Activated T-helper 1 cell treated with anti-CD3 and anti-CD28 coated beads, Interleukin-12 subunit alpha, Interleukin-12 subunit beta, Interleukin-2, Interleukin-4 antibody, amounts not matched to agents 30 ng/mL and 10 ng/mL and 1 ng/mL, durations not matched to agents 14 hours and 24 hours and 36 hours (primary cell): ENCODE results near the gene TMEM178B. TPM values are rescaled to one million over a fixed set of nuclear protein-coding genes. Genes with fewer than 3 reads are reported as not detected.
"Not testable (repeated sequence)": the region's sequence is repeated elsewhere in the genome, so short reads cannot be mapped to it uniquely, and the experiment has no call there.

Experiments
- DNase-seq: peaks from one replicate; pipeline ENCODE4 v3.0.0; 2021; ENCODE audit warnings: low spot score
- H3K27ac Mint-ChIP-seq: one replicate; pipeline ENCODE4 v1.8.0; 2021; ENCODE audit warnings: mild to moderate bottlenecking, mixed read lengths
- H3K27me3 Mint-ChIP-seq: one replicate; pipeline ENCODE4 v1.8.0; 2022; ENCODE audit warnings: mild to moderate bottlenecking, moderate library complexity, mixed read lengths; ENCODE audit not compliant: insufficient read depth
- H3K36me3 Mint-ChIP-seq: one replicate; pipeline ENCODE4 v1.8.0; 2021; ENCODE audit warnings: low read depth, mixed read lengths
- H3K4me1 Mint-ChIP-seq: one replicate; pipeline ENCODE4 v1.8.0; 2021; ENCODE audit warnings: low read depth, mixed read lengths
- H3K4me3 Mint-ChIP-seq: one replicate; pipeline ENCODE4 v1.8.0; 2021; ENCODE audit warnings: mild to moderate bottlenecking, moderate library complexity, mixed read lengths
- H3K9me3 Mint-ChIP-seq: one replicate; pipeline ENCODE4 v1.8.0; 2021; ENCODE audit warnings: mixed read lengths
- intact Hi-C: fragments of 100-400 bp; cut with micrococcal nuclease; formaldehyde crosslinking; loops from one replicate; pipeline ENCODE4 v1.15.1; 2024
- total RNA-seq: library from RNA; stranded (reverse); gene quantifications from 2 replicates; pipeline ENCODE4 v1.2.3, GENCODE V29; 2022

The TMEM178B gene
- total RNA-seq, 1 donor from 2014 or later, result 2.5 TPM

GRCh38 chr7:141055146-141055545 lies 18.7 kb upstream of the TMEM178B start:
- H3K9me3 Mint-ChIP-seq, result no peaks in the 10 kb centered on the region
- intact Hi-C loops, result no loop called here
- no peak overlapping the region for H3K4me3 Mint-ChIP-seq
- H3K4me1 Mint-ChIP-seq, result peaks cover 19% of the 10 kb centered on the region
- H3K27ac Mint-ChIP-seq, result no peak overlapping the region
- no peak for DNase-seq
- peaks cover 5% of the 10 kb centered on the region for H3K27me3 Mint-ChIP-seq
- H3K36me3 Mint-ChIP-seq, result peaks cover 2% of the 10 kb centered on the region

GRCh38 chr7:141057788-141058187 lies 16.1 kb upstream of the TMEM178B start:
- no peak for DNase-seq
- Mint-ChIP-seq H3K27me3 (peaks cover 10% of the 10 kb centered on the region), H3K4me3 (no peak overlapping the region), H3K4me1 (peaks cover 14% of the 10 kb centered on the region), H3K9me3 (no peaks in the 10 kb centered on the region), H3K27ac (no peak overlapping the region), H3K36me3 (peaks cover 2% of the 10 kb centered on the region)
- intact Hi-C loops, result no loop called here

GRCh38 chr7:141067856-141068255 lies 6.0 kb upstream of the TMEM178B start:
- H3K4me3 Mint-ChIP-seq, DNase-seq, intact Hi-C loops, H3K9me3 Mint-ChIP-seq, H3K36me3 Mint-ChIP-seq, H3K27ac Mint-ChIP-seq: not testable (repeated sequence)
- Mint-ChIP-seq H3K27me3 (peaks cover 29% of the 10 kb centered on the region), H3K4me1 (peaks cover 24% of the 10 kb centered on the region)

GRCh38 chr7:141071260-141071854 lies 2.5 kb upstream of the TMEM178B start:
- peak overlapping the region; percentile 79 for H3K4me3 Mint-ChIP-seq
- H3K27ac Mint-ChIP-seq, result peak overlapping the region; percentile 45
- peaks cover 1% of the 10 kb centered on the region for H3K36me3 Mint-ChIP-seq
- DNase-seq, result peak; percentile 46
- peaks cover 39% of the 10 kb centered on the region for H3K27me3 Mint-ChIP-seq
- peaks cover 36% of the 10 kb centered on the region for H3K4me1 Mint-ChIP-seq
- H3K9me3 Mint-ChIP-seq, result no peaks in the 10 kb centered on the region
- intact Hi-C loops, result loop anchor here (2.0 to 10.0 kb wide), 4 partner anchors 147 to 581 kb away; partner anchors contain the start of genes AGK, BRAF and NDUFB2

GRCh38 chr7:141071855-141072547 lies 1.9 kb upstream of the TMEM178B start:
- peak overlapping the region; percentile 79 for H3K4me3 Mint-ChIP-seq
- H3K36me3 Mint-ChIP-seq, result peaks cover 1% of the 10 kb centered on the region
- H3K27me3 Mint-ChIP-seq, result peaks cover 39% of the 10 kb centered on the region
- DNase-seq, result no peak
- intact Hi-C loops, result loop anchor here (1.0 to 10.0 kb wide), 6 partner anchors 58 to 580 kb away; partner anchors contain the start of genes AGK, BRAF, MRPS33 and NDUFB2
- no peaks in the 10 kb centered on the region for H3K9me3 Mint-ChIP-seq
- no peak overlapping the region for H3K27ac Mint-ChIP-seq
- peaks cover 36% of the 10 kb centered on the region for H3K4me1 Mint-ChIP-seq

- Mint-ChIP-seq H3K9me3 (no peaks in the 10 kb centered on the region), H3K36me3 (peaks cover 1% of the 10 kb centered on the region), H3K4me3 (peak overlapping the region; percentile 79), H3K4me1 (peaks cover 36% of the 10 kb centered on the region), H3K27me3 (peaks cover 39% of the 10 kb centered on the region), H3K27ac (no peak overlapping the region)
- intact Hi-C loops, result loop anchor here (1.0 to 10.0 kb wide), 7 partner anchors 19 to 666 kb away; partner anchors contain the start of genes AGK, BRAF, MRPS33 and SSBP1
- peak; percentile 40 for DNase-seq
Observed at GRCh38 chr7:141072548-141073172, 1.2 kb upstream of the TMEM178B start.

GRCh38 chr7:141073173-141073640 lies 657 bp upstream of the TMEM178B start:
- no peaks in the 10 kb centered on the region for H3K9me3 Mint-ChIP-seq
- H3K36me3 Mint-ChIP-seq, result peaks cover 1% of the 10 kb centered on the region
- DNase-seq, result peak; percentile 21
- intact Hi-C loops, result loop anchor here (1.0 to 10.0 kb wide), 5 partner anchors 20 to 665 kb away; partner anchors contain the start of genes AGK, BRAF and SSBP1
- H3K27ac Mint-ChIP-seq, result no peak overlapping the region
- peaks cover 37% of the 10 kb centered on the region for H3K27me3 Mint-ChIP-seq
- peak overlapping the region; percentile 79 for H3K4me3 Mint-ChIP-seq
- H3K4me1 Mint-ChIP-seq, result peaks cover 36% of the 10 kb centered on the region

- Mint-ChIP-seq H3K9me3 (no peaks in the 10 kb centered on the region), H3K27ac (no peak overlapping the region), H3K4me1 (peaks cover 36% of the 10 kb centered on the region), H3K27me3 (peaks cover 33% of the 10 kb centered on the region), H3K36me3 (no peaks in the 10 kb centered on the region), H3K4me3 (peak overlapping the region; percentile 85)
- intact Hi-C loops, result loop anchor here (5.0 to 10.0 kb wide), 3 partner anchors 150 to 578 kb away; partner anchors contain the start of genes AGK and BRAF
- DNase-seq, result peak; percentile 28
Observed at GRCh38 chr7:141074162-141074991, 513 bp downstream of the TMEM178B start.

GRCh38 chr7:141074997-141075396 lies 1.1 kb downstream of the TMEM178B start:
- intact Hi-C loops, result loop anchor here (5.0 to 10.0 kb wide), 3 partner anchors 150 to 577 kb away; partner anchors contain the start of genes AGK and BRAF
- no peaks in the 10 kb centered on the region for H3K36me3 Mint-ChIP-seq
- H3K9me3 Mint-ChIP-seq, result no peaks in the 10 kb centered on the region
- DNase-seq, result no peak
- no peak overlapping the region for H3K27ac Mint-ChIP-seq
- H3K4me1 Mint-ChIP-seq, result peaks cover 35% of the 10 kb centered on the region
- H3K4me3 Mint-ChIP-seq, result peak overlapping the region; percentile 85
- H3K27me3 Mint-ChIP-seq, result peaks cover 31% of the 10 kb centered on the region

GRCh38 chr7:141076377-141076776 lies 2.5 kb downstream of the TMEM178B start:
- H3K4me1 Mint-ChIP-seq, result peaks cover 21% of the 10 kb centered on the region
- no peak for DNase-seq
- H3K9me3 Mint-ChIP-seq, result no peaks in the 10 kb centered on the region
- no peak overlapping the region for H3K27ac Mint-ChIP-seq
- no peaks in the 10 kb centered on the region for H3K36me3 Mint-ChIP-seq
- H3K27me3 Mint-ChIP-seq, result peaks cover 23% of the 10 kb centered on the region
- intact Hi-C loops, result loop anchor here (10.0 kb wide), 1 partner anchor 152 kb away; the partner anchor contains the start of gene BRAF
- no peak overlapping the region for H3K4me3 Mint-ChIP-seq

GRCh38 chr7:141079219-141079618 lies 5.4 kb downstream of the TMEM178B start:
- Mint-ChIP-seq H3K27ac (no peak overlapping the region), H3K36me3 (no peaks in the 10 kb centered on the region), H3K9me3 (no peaks in the 10 kb centered on the region), H3K4me1 (peaks cover 12% of the 10 kb centered on the region), H3K4me3 (no peak overlapping the region), H3K27me3 (peaks cover 17% of the 10 kb centered on the region)
- no peak for DNase-seq
- intact Hi-C loops, result loop anchor here (10.0 kb wide), 1 partner anchor 154 kb away; the partner anchor contains the start of gene BRAF

GRCh38 chr7:141089490-141089889 lies 15.6 kb downstream of the TMEM178B start:
- H3K27ac Mint-ChIP-seq, H3K36me3 Mint-ChIP-seq, intact Hi-C loops, DNase-seq, H3K4me3 Mint-ChIP-seq, H3K9me3 Mint-ChIP-seq, H3K4me1 Mint-ChIP-seq: not testable (repeated sequence)
- peaks cover 14% of the 10 kb centered on the region for H3K27me3 Mint-ChIP-seq
